Fibroblast of lung (primary cell): Measurements from ENCODE around the gene KRTAP25-1.

Source experiments
- EZH2 ChIP-seq: IDR thresholded peaks from 2 replicates; pipeline ENCODE4 v1.5.1; 2012; ENCODE audit warnings: low read length, control low read depth, mild to moderate bottlenecking; ENCODE audit errors: missing control alignments
- TF ChIP-seq, protein P1 (sequence below), 2 donors: IDR thresholded peaks in 1 of 2; conservative IDR thresholded peaks in 1 of 2; 1 replicate in 1 of 2; 2 replicates in 1 of 2; pipeline ENCODE4 v1.5.1; 2011 to 2012; ENCODE audit warnings: low read length in 2 of 2, control low read depth in 1 of 2, inconsistent platforms in 1 of 2, low read depth in 1 of 2, mild to moderate bottlenecking in 1 of 2

DNA sequence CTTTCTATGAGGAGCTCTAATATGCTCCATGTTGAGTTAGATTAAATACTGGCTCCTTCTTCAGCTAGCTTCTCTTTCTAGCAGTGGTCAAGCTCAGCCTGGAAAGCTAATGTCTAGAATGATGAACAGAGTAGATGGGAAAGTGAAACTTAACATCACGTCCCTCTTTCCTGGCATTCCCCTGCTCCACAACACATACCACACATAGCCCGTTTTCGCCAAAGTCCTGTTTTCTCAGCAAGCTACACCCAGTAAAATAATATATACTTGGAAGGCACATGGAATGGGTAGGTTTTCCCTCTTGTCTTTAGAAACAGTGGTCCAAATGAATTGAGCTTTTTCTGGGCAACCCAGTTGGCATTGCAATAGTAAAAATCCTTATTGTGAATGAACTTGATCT is 44.4 kb upstream of the KRTAP25-1 start:
- TF ChIP-seq, protein P1, sequence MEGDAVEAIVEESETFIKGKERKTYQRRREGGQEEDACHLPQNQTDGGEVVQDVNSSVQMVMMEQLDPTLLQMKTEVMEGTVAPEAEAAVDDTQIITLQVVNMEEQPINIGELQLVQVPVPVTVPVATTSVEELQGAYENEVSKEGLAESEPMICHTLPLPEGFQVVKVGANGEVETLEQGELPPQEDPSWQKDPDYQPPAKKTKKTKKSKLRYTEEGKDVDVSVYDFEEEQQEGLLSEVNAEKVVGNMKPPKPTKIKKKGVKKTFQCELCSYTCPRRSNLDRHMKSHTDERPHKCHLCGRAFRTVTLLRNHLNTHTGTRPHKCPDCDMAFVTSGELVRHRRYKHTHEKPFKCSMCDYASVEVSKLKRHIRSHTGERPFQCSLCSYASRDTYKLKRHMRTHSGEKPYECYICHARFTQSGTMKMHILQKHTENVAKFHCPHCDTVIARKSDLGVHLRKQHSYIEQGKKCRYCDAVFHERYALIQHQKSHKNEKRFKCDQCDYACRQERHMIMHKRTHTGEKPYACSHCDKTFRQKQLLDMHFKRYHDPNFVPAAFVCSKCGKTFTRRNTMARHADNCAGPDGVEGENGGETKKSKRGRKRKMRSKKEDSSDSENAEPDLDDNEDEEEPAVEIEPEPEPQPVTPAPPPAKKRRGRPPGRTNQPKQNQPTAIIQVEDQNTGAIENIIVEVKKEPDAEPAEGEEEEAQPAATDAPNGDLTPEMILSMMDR (conservative IDR thresholded peaks at IDR 0.05 in 1 of 2, IDR thresholded peaks at IDR 0.05 in 1 of 2; ENCODE audit: low read depth in 1 of 2, low read length in 2 of 2): no peak
- no peak for TF ChIP-seq EZH2
